CD8-positive, alpha-beta memory T cell (primary cell): Measurements from ENCODE around the gene TGFBR3L. TPM values are rescaled to one million over a fixed set of nuclear protein-coding genes. Genes with fewer than 3 reads are reported as not detected.
A peak's percentile ranks its signal among the peaks of the same experiment; 100 is the strongest.

ENCODE experiments used
- CTCF ChIA-PET: fragments of 350-600 bp; sonication (Branson Sonifier 250); formaldehyde crosslinking; loops from one replicate; lab custom pipeline; 2021; ENCODE audit warnings: antibody characterized with exemption; lab: Charles Lee
- POLR2A ChIA-PET: fragments of 350-600 bp; sonication (Branson Sonifier 250); formaldehyde crosslinking; loops from one replicate; lab custom pipeline; 2021; ENCODE audit warnings: antibody characterized with exemption; lab: Charles Lee
- DNase-seq, 5 donors: peaks; one replicate each; pipeline versions ENCODE4 v3.0.0 to v3.0.0-alpha.2; 2020 to 2022; ENCODE audit warnings: mixed read lengths in 1 of 5
- H3K27ac ChIP-seq: one replicate; pipeline ENCODE4 v1.7.0; 2013; ENCODE audit warnings: low read depth, mild to moderate bottlenecking, low read length, moderate library complexity
- H3K27me3 ChIP-seq: 2 replicates; pipeline ENCODE4 v1.7.0; 2013; ENCODE audit warnings: low read length, mild to moderate bottlenecking; ENCODE audit not compliant: insufficient read depth, poor library complexity, severe bottlenecking
- H3K36me3 ChIP-seq: 2 replicates; pipeline ENCODE4 v1.7.0; 2013; ENCODE audit warnings: mild to moderate bottlenecking, low read length, moderate library complexity; ENCODE audit not compliant: insufficient read depth
- H3K4me1 ChIP-seq: 2 replicates; pipeline ENCODE4 v1.7.0; 2013; ENCODE audit warnings: mild to moderate bottlenecking, low read length, moderate library complexity; ENCODE audit not compliant: insufficient read depth
- H3K4me3 ChIP-seq: 2 replicates; pipeline ENCODE4 v1.7.0; 2013; ENCODE audit warnings: mild to moderate bottlenecking, low read length
- H3K9me3 ChIP-seq: 2 replicates; pipeline ENCODE4 v1.7.0; 2013; ENCODE audit warnings: mild to moderate bottlenecking, low read length
- H3K27ac Mint-ChIP-seq, 8 donors: one replicate each; pipeline ENCODE4 v1.8.0; 2020 to 2021; ENCODE audit warnings: mixed read lengths in 8 of 8, mild to moderate bottlenecking in 6 of 8, inconsistent platforms in 3 of 8, moderate library complexity in 3 of 8
- H3K27me3 Mint-ChIP-seq, 2 donors: one replicate each; pipeline ENCODE4 v1.8.0; 2020 to 2021; ENCODE audit warnings: mixed read lengths in 2 of 2, mild to moderate bottlenecking in 1 of 2, moderate library complexity in 1 of 2
- H3K36me3 Mint-ChIP-seq, 3 donors: one replicate each; pipeline ENCODE4 v1.8.0; 2020 to 2021; ENCODE audit warnings: mixed read lengths in 3 of 3, inconsistent platforms in 1 of 3, mild to moderate bottlenecking in 1 of 3
- H3K4me1 Mint-ChIP-seq, 3 donors: one replicate each; pipeline ENCODE4 v1.8.0; 2020 to 2021; ENCODE audit warnings: mixed read lengths in 3 of 3, inconsistent platforms in 1 of 3, mild to moderate bottlenecking in 1 of 3
- H3K4me3 Mint-ChIP-seq, 7 donors: one replicate each; pipeline ENCODE4 v1.8.0; 2020 to 2021; ENCODE audit warnings: mixed read lengths in 7 of 7, mild to moderate bottlenecking in 6 of 7, moderate library complexity in 4 of 7, inconsistent platforms in 2 of 7
- H3K9me3 Mint-ChIP-seq, 5 donors: one replicate each; pipeline ENCODE4 v1.8.0; 2020 to 2022; ENCODE audit warnings: mixed read lengths in 5 of 5, mild to moderate bottlenecking in 3 of 5, moderate library complexity in 2 of 5, inconsistent platforms in 1 of 5
- polyA plus RNA-seq: library from polyadenylated mRNA; unstranded; fragments of 300-500 nt; fragmentation: Illumina TruSeq; gene quantifications from one replicate; pipeline ENCODE4 v1.2.3, GENCODE V29; 2021
- total RNA-seq, 2 experiments: library from RNA; stranded (reverse); gene quantifications; one replicate each; pipeline ENCODE4 v1.2.3, GENCODE V29; 2021

Gene TGFBR3L
- total and polyA plus RNA-seq, 3 experiments from 2014 or later = 1.3 to 8.6 (median 7.7) TPM

GRCh38 chr19:7869453-7869909 is 45.1 kb upstream of the TGFBR3L start:
- peak; percentile 67 to 93 (median 84) for DNase-seq
- H3K27ac Mint-ChIP-seq = peak overlapping the region in 4 of 8 donors; percentile 43 to 80 (median 70)
- peaks cover 33 to 52% (median 34%) of the 10 kb centered on the region in 3 donors for H3K4me1 Mint-ChIP-seq
- H3K4me3 ChIP-seq = peak overlapping the region; percentile 34
- no peaks in the 10 kb centered on the region for H3K36me3 Mint-ChIP-seq
- CTCF ChIA-PET = interaction anchor here (0.6 to 2.2 kb wide), 25 partner anchors 9 to 521 kb away, joined by 3 to 37 read pairs (median 4); partner anchors contain the start of genes ARHGEF18, LRRC8E, MAP2K7 and MCEMP1
- peak overlapping the region in 6 of 7 donors; percentile 57 to 86 (median 67) for H3K4me3 Mint-ChIP-seq
- no peaks in the 10 kb centered on the region for H3K9me3 ChIP-seq
- H3K9me3 Mint-ChIP-seq = peaks cover 0 to 2% (median 0%) of the 10 kb centered on the region in 5 donors
- no peaks in the 10 kb centered on the region for H3K36me3 ChIP-seq
- H3K27me3 Mint-ChIP-seq = peaks cover 15 to 38% of the 10 kb centered on the region in 2 donors
- POLR2A ChIA-PET = interaction anchor here (0.7 to 2.2 kb wide), 7 partner anchors 10 to 281 kb away, joined by 3 to 16 read pairs (median 6); partner anchors contain the start of genes MAP2K7, PET100, SNAPC2 and TIMM44
- peaks cover 34% of the 10 kb centered on the region for H3K4me1 ChIP-seq
- peak overlapping the region; percentile 59 for H3K27ac ChIP-seq
- H3K27me3 ChIP-seq = peaks cover 20% of the 10 kb centered on the region

DNA sequence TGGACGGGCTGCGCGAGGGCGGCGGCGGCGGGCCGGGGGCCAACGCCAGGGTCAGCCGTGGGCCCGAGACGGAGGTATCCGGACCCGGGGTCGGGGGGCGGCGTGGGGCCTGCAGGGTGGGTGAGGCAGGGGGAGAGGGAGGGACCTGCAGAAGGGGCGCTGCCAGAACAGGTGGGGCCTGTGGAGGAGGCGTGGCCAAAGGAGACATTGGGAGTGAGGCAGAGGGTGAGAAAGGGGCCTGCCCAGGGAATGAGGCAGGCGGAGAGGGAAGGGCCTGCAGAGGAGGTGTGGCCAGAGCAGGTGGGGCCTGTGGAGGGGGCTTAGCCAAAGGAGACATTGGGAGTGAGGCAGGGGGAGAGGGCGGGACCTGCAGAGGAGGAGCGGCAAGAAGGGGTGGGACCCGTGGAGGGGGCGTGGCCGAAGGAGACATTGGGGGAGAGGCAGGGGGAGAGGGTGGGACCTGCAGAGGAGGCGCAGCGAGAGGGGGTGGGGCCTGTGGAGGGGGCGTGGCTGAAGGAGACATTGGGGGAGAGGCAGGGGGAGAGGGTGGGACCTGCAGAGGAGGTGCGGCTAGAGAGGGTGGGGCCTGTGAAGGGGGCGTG is 44.6 kb upstream of the TGFBR3L start:
- H3K4me3 Mint-ChIP-seq = peak overlapping the region; percentile 66 to 90 (median 71)
- peaks cover 16 to 37% of the 10 kb centered on the region in 2 donors for H3K27me3 Mint-ChIP-seq
- peaks cover 24% of the 10 kb centered on the region for H3K27me3 ChIP-seq
- peak overlapping the region; percentile 34 for H3K4me3 ChIP-seq
- H3K27ac Mint-ChIP-seq = peak overlapping the region in 2 of 8 donors; percentile 72 to 76
- H3K36me3 ChIP-seq = no peaks in the 10 kb centered on the region
- no peaks in the 10 kb centered on the region for H3K9me3 ChIP-seq
- ChIA-PET CTCF (interaction anchor here (0.6 to 2.2 kb wide), 25 partner anchors 9 to 521 kb away, joined by 3 to 37 read pairs (median 4); partner anchors contain the start of genes ARHGEF18, LRRC8E, MAP2K7 and MCEMP1), POLR2A (interaction anchor here (0.9 to 2.2 kb wide), 5 partner anchors 11 to 190 kb away, joined by 3 to 16 read pairs (median 6); partner anchors contain the start of genes MAP2K7, SNAPC2, TIMM44 and TRAPPC5)
- H3K4me1 Mint-ChIP-seq = peaks cover 33 to 52% (median 35%) of the 10 kb centered on the region in 3 donors
- DNase-seq = peak; percentile 45 to 76 (median 52)
- H3K36me3 Mint-ChIP-seq = no peaks in the 10 kb centered on the region
- H3K9me3 Mint-ChIP-seq = peaks cover 0 to 2% (median 0%) of the 10 kb centered on the region in 5 donors
- peak overlapping the region; percentile 59 for H3K27ac ChIP-seq
- peaks cover 37% of the 10 kb centered on the region for H3K4me1 ChIP-seq

- POLR2A ChIA-PET = no interaction called here
- H3K4me3 Mint-ChIP-seq = peak overlapping the region; percentile 24 to 90 (median 69)
These were observed 43.8 kb upstream of the TGFBR3L start for GRCh38 chr19:7870571-7871436.

DNA sequence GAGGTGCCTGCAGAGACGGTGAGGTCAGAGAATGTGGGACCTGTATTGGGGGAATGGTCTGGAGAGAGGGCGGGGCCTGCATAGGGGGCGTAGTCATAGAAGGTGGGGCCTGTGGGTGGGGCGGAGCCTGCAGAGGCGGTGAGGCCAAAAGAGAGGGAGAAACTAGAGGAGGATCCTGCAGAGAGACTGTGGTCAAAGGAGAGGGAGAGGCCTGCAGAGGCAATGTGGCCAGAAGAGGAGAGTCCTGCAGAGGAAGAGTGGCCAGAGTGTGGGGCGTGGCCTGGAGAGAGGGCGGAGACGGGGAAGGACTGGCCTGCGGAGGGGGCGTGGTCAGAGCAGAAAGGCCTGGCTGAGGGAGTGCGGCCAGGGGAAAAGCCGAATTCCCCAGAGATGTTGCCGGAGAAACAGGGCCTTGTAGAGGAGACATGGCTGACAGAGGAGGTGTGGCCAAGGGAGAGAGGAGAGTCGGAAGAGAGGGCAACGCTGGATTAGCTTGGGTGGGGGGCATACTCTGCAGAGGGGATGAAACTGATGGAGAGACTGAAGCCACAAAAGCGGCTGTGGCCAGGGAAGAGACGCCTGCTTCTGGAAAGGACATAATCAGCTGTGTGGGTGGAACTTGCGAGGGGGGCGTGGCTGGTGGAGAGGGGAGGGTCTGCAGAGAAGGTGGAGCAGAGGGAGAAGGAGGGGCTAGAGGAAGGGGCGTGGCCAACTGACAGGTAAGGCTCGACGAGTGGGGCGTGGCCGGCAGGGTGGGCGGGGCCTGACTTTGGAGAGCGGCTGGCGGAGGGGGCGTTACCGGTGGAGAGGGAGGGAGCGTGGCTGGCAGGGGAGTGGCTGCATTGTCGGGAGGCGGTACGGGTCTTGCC is 43.0 kb upstream of the TGFBR3L start:
- peaks cover 0 to 2% (median 0%) of the 10 kb centered on the region in 5 donors for H3K9me3 Mint-ChIP-seq
- peaks cover 31% of the 10 kb centered on the region for H3K4me1 ChIP-seq
- DNase-seq = peak; percentile 72 to 87 (median 82)
- peaks cover 26 to 46% (median 28%) of the 10 kb centered on the region in 3 donors for H3K4me1 Mint-ChIP-seq
- H3K27ac Mint-ChIP-seq = peak overlapping the region in 5 of 8 donors; percentile 14 to 73 (median 27)
- peaks cover 19 to 34% of the 10 kb centered on the region in 2 donors for H3K27me3 Mint-ChIP-seq
- H3K27ac ChIP-seq = peak overlapping the region; percentile 57
- H3K36me3 Mint-ChIP-seq = no peaks in the 10 kb centered on the region
- H3K27me3 ChIP-seq = peaks cover 24% of the 10 kb centered on the region
- ChIA-PET POLR2A (no interaction called here), CTCF (no interaction called here)
- peak overlapping the region; percentile 39 for H3K4me3 ChIP-seq
- no peaks in the 10 kb centered on the region for H3K9me3 ChIP-seq
- H3K36me3 ChIP-seq = no peaks in the 10 kb centered on the region
- peak overlapping the region; percentile 24 to 83 (median 67) for H3K4me3 Mint-ChIP-seq

More at GRCh38 chr19:7870571-7871436, 43.8 kb upstream of the TGFBR3L start:
- Histone ChIP-seq H3K27me3 (peaks cover 24% of the 10 kb centered on the region), H3K4me1 (peaks cover 31% of the 10 kb centered on the region), H3K9me3 (no peaks in the 10 kb centered on the region), H3K4me3 (no peak overlapping the region), H3K27ac (peak overlapping the region; percentile 57), H3K36me3 (no peaks in the 10 kb centered on the region)
- no peaks in the 10 kb centered on the region for H3K36me3 Mint-ChIP-seq
- peak overlapping the region in 4 of 8 donors; percentile 16 to 73 (median 29) for H3K27ac Mint-ChIP-seq
- peaks cover 0 to 2% (median 0%) of the 10 kb centered on the region in 5 donors for H3K9me3 Mint-ChIP-seq
- H3K4me1 Mint-ChIP-seq = peaks cover 26 to 46% (median 28%) of the 10 kb centered on the region in 3 donors
- peak; percentile 23 to 75 (median 48) for DNase-seq
- peaks cover 19 to 30% of the 10 kb centered on the region in 2 donors for H3K27me3 Mint-ChIP-seq
- CTCF ChIA-PET = no interaction called here

GRCh38 chr19:7872306-7873204 is 42.1 kb upstream of the TGFBR3L start:
- peaks cover 26 to 46% (median 28%) of the 10 kb centered on the region in 3 donors for H3K4me1 Mint-ChIP-seq
- Histone ChIP-seq H3K4me3 (no peak overlapping the region), H3K4me1 (peaks cover 31% of the 10 kb centered on the region), H3K27ac (no peak overlapping the region), H3K27me3 (peaks cover 24% of the 10 kb centered on the region), H3K36me3 (no peaks in the 10 kb centered on the region), H3K9me3 (no peaks in the 10 kb centered on the region)
- H3K9me3 Mint-ChIP-seq = peaks cover 0 to 2% (median 0%) of the 10 kb centered on the region in 5 donors
- H3K36me3 Mint-ChIP-seq = no peaks in the 10 kb centered on the region
- CTCF ChIA-PET = no interaction called here
- H3K27ac Mint-ChIP-seq = peak overlapping the region in 1 of 8 donors; percentile 16
- H3K27me3 Mint-ChIP-seq = peaks cover 19 to 30% of the 10 kb centered on the region in 2 donors
- POLR2A ChIA-PET = no interaction called here
- peak overlapping the region in 6 of 7 donors; percentile 32 to 69 (median 57) for H3K4me3 Mint-ChIP-seq
- DNase-seq = no peak

DNA sequence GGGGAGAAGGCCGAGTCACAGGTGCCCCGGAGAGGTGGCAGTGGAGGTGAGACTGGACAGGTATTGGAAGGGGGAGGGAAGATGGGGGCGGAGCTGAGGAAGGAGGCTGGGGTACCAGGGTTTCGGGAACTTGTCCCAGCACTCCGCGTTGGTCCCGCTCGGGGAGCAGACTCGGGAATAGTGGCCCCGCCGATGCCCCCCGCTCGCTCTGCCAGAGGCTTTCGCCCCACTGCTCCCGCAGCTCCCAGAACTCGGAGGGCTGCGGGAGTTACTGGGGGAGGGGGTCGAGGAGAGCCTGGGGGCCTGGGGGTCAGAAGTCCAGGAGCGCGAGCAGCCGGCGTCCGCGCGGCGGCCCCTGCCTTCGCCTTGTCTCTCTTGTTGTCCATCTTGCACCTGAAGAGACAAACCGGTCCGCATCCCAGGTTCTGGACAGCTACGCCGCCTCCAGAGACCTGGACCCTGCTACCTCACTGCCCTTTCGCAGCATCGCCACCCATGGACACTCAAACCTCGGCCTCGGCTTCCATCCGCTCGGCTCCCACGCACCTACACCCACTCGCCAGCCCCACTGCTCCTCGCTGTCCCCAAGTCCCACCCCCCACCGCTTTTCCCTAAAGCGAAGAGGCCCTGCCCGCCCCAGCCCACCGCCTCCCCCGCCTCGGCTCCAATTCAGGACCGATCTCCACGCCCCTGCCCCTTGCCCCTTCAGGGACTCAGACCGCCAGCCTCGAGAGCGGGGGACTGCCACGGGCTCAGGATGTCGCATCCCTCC is 41.1 kb upstream of the TGFBR3L start:
- peaks cover 23 to 42% (median 23%) of the 10 kb centered on the region in 3 donors for H3K4me1 Mint-ChIP-seq
- POLR2A ChIA-PET = no interaction called here
- H3K27me3 Mint-ChIP-seq = peaks cover 19 to 29% of the 10 kb centered on the region in 2 donors
- H3K4me3 Mint-ChIP-seq = peak overlapping the region in 5 of 7 donors; percentile 60 to 85 (median 76)
- Histone ChIP-seq H3K27me3 (peaks cover 24% of the 10 kb centered on the region), H3K4me3 (no peak overlapping the region), H3K27ac (no peak overlapping the region), H3K4me1 (peaks cover 27% of the 10 kb centered on the region), H3K36me3 (no peaks in the 10 kb centered on the region), H3K9me3 (no peaks in the 10 kb centered on the region)
- no peak for DNase-seq
- H3K27ac Mint-ChIP-seq = no peak overlapping the region
- H3K9me3 Mint-ChIP-seq = peaks cover 0 to 2% (median 0%) of the 10 kb centered on the region in 5 donors
- no peaks in the 10 kb centered on the region for H3K36me3 Mint-ChIP-seq
- CTCF ChIA-PET = no interaction called here
